ENCODE measurements around the gene RHOA. TPM values are rescaled to one million over a fixed set of nuclear protein-coding genes. Genes with fewer than 3 reads are reported as not detected.
"Not testable (repeated sequence)": the region's sequence is repeated elsewhere in the genome, so short reads cannot be mapped to it uniquely, and the experiment has no call there.

RHOA gene
- total RNA-seq, 1 experiment from 2014 or later: 278 TPM

- Histone ChIP-seq H3K9me3 (ENCODE audit: low read length) (no peaks in the 10 kb centered on the region), H2AFZ (ENCODE audit: low read length) (no peak overlapping the region), H4K20me1 (ENCODE audit: low read length) (no peaks in the 10 kb centered on the region), H3K9me2 (replicated peaks; ENCODE audit: low read length) (no peaks in the 10 kb centered on the region), H3K4me2 (ENCODE audit: low read length) (no peak overlapping the region), H3K79me2 (ENCODE audit: low read length) (0 out of 2 replicates have a peak, but pooled peaks cover 11% of the 10 kb centered on the region), H3K27ac (ENCODE audit: low read length) (no peak overlapping the region), H3K4me3 (ENCODE audit: low read length) (no peak overlapping the region), H3K27me3 (ENCODE audit: low read length) (no peaks in the 10 kb centered on the region), H3K4me1 (ENCODE audit: insufficient read depth, low read length) (no peaks in the 10 kb centered on the region), H3F3A (ENCODE audit: low read length, unreplicated experiment) (no peaks in the 10 kb centered on the region), H3K9ac (ENCODE audit: low read length) (no peak overlapping the region), H3K36me3 (ENCODE audit: low read depth, low read length) (peaks cover 43% of the 10 kb centered on the region)
- ChIA-PET CTCF (interaction anchor here (1.1 kb wide), 1 partner anchor 120 kb away, joined by 3 read pairs; no protein-coding TSS in a partner anchor), POLR2A (ENCODE audit: unreplicated experiment) (no interaction called here)
- intact Hi-C loops (cut with micrococcal nuclease): no loop called here
- ATAC-seq: no peak
- no peak for TF ChIP-seq EZH2 (IDR thresholded peaks at IDR 0.05; ENCODE audit: low read length, unreplicated experiment)
- TF ChIP-seq EZH2phosphoT487 (IDR thresholded peaks at IDR 0.05; ENCODE audit: borderline replicate concordance, low read length): no peak
- TF ChIP-seq CTCF (conservative IDR thresholded peaks at IDR 0.05; ENCODE audit: low read depth, low read length): no peak
- DNase-seq: no peak
- BruUV-seq (replicated peaks): no TSS peak
Measured at GRCh38 chr3:49329186-49329585, 82.6 kb downstream of the RHOA start.

- peaks cover 44% of the 10 kb centered on the region for H3K36me3 ChIP-seq (ENCODE audit: low read depth, low read length)
- CTCF ChIA-PET; H3K9me2 ChIP-seq (replicated peaks; ENCODE audit: low read length); H3K9me3 ChIP-seq (ENCODE audit: low read length); H3K9ac ChIP-seq (ENCODE audit: low read length); H2AFZ ChIP-seq (ENCODE audit: low read length); intact Hi-C loops (cut with micrococcal nuclease); H3K4me1 ChIP-seq (ENCODE audit: insufficient read depth, low read length); H3F3A ChIP-seq (ENCODE audit: low read length, unreplicated experiment); H3K27me3 ChIP-seq (ENCODE audit: low read length); H3K79me2 ChIP-seq (ENCODE audit: low read length); DNase-seq; POLR2A ChIA-PET (ENCODE audit: unreplicated experiment); H3K4me3 ChIP-seq (ENCODE audit: low read length); BruUV-seq (replicated peaks); H3K27ac ChIP-seq (ENCODE audit: low read length); ATAC-seq; H4K20me1 ChIP-seq (ENCODE audit: low read length); H3K4me2 ChIP-seq (ENCODE audit: low read length): not testable (repeated sequence)
Measured at GRCh38 chr3:49328350-49328749, 83.4 kb downstream of the RHOA start.

DNA sequence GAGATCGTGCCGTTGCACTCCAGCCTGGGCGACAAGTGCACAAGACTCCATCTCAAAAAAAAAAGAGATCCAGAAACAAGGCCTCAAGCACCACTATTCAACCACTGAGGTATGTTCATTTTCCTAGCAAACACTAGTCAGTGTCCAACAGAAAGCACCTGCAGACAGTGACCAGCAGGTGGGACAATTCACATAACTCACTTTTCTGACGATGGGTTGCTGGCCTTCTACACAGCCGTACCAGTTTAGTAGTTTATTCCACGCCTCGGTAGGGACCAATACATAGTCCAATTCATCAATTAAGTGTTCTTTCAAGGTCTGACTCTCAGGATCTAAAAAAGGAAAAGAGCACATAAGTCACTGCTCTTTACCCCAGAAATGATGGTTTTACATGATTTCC is 84.3 kb downstream of the RHOA start:
- Histone ChIP-seq H3K27me3 (ENCODE audit: low read length) (no peaks in the 10 kb centered on the region), H3K36me3 (ENCODE audit: low read depth, low read length) (peaks cover 39% of the 10 kb centered on the region), H3K4me1 (ENCODE audit: insufficient read depth, low read length) (no peaks in the 10 kb centered on the region), H3K9me3 (ENCODE audit: low read length) (no peaks in the 10 kb centered on the region), H4K20me1 (ENCODE audit: low read length) (no peaks in the 10 kb centered on the region), H3K4me2 (ENCODE audit: low read length) (no peak overlapping the region), H3K79me2 (ENCODE audit: low read length) (no peaks in the 10 kb centered on the region), H3K4me3 (ENCODE audit: low read length) (no peak overlapping the region), H3K9ac (ENCODE audit: low read length) (no peak overlapping the region), H3F3A (ENCODE audit: low read length, unreplicated experiment) (no peaks in the 10 kb centered on the region), H3K9me2 (replicated peaks; ENCODE audit: low read length) (no peaks in the 10 kb centered on the region), H2AFZ (ENCODE audit: low read length) (no peak overlapping the region), H3K27ac (ENCODE audit: low read length) (no peak overlapping the region)
- DNase-seq: peak; percentile 58
- ChIA-PET POLR2A (ENCODE audit: unreplicated experiment) (no interaction called here), CTCF (interaction anchor here (0.6 kb wide), 1 partner anchor 28 kb away, joined by 7 read pairs; no protein-coding TSS in a partner anchor)
- peak; percentile 74 for ATAC-seq
- TF ChIP-seq EZH2phosphoT487 (IDR thresholded peaks at IDR 0.05; ENCODE audit: borderline replicate concordance, low read length): no peak
- TF ChIP-seq CTCF (conservative IDR thresholded peaks at IDR 0.05; ENCODE audit: low read depth, low read length): peak; percentile 70
- intact Hi-C loops (cut with micrococcal nuclease): loop anchor here (1.0 kb wide), 1 partner anchor 122 kb away; no protein-coding TSS in a partner anchor
- BruUV-seq (replicated peaks): no TSS peak

Measured in PC-3 (cell line).